ENCODE results near the gene AOPEP.

Gene AOPEP

DNA sequence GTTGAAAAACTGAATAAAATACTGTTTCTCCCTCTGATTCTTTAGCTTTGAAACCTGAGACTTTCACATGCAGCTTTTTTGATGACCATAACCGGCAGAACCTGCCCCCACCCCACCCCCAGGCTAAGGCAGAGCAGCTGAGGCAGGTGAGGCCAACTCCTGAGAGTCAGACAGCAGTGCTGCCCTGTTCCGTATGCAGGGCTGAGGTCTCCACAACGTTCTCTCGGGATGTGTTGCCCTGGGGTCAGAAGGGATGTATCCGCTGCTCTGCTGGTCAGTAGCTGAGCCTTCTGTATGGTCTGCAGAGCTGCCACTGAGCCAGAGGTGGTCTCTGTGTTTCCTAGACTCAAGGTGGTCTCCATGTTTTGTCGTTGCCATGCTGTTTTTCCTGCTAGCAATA lies 190.5 kb downstream of the AOPEP start:
- Histone ChIP-seq H3K9me2 (replicated peaks; ENCODE audit: control insufficient read depth, low read length) (no peaks in the 10 kb centered on the region), H3K4me3 (ENCODE audit: low read length) (no peak overlapping the region), H3F3A (ENCODE audit: control insufficient read depth, insufficient read depth) (no peaks in the 10 kb centered on the region), H3K9me3 (ENCODE audit: control insufficient read depth, insufficient read depth, low read length) (no peaks in the 10 kb centered on the region), H3K4me2 (ENCODE audit: low read length) (no peak overlapping the region), H3K79me2 (ENCODE audit: control insufficient read depth, low read length) (no peaks in the 10 kb centered on the region), H3K27me3 (ENCODE audit: control insufficient read depth, low read length) (no peaks in the 10 kb centered on the region), H3K4me1 (ENCODE audit: control insufficient read depth, low read length) (no peaks in the 10 kb centered on the region), H3K27ac (ENCODE audit: low read depth, low read length) (no peak overlapping the region), H4K20me1 (ENCODE audit: control insufficient read depth, insufficient read depth, low read depth, low read length) (0 out of 2 replicates have a peak, but pooled peaks cover 6% of the 10 kb centered on the region), H3K36me3 (ENCODE audit: control insufficient read depth, low read length) (no peaks in the 10 kb centered on the region)
- TF ChIP-seq EZH2phosphoT487 (IDR thresholded peaks at IDR 0.05; ENCODE audit: borderline replicate concordance, low read length) (no peak), CTCF (IDR thresholded peaks at IDR 0.05; ENCODE audit: low read depth, low read length, poor library complexity, severe bottlenecking) (no peak)

- no peak overlapping the region for H3K27ac ChIP-seq (ENCODE audit: low read depth, low read length)
Measured at GRCh38 chr9:94918038-94918753, 191.7 kb downstream of the AOPEP start.

GRCh38 chr9:94919376-94920098 lies 193.0 kb downstream of the AOPEP start:
- Histone ChIP-seq H3F3A (ENCODE audit: control insufficient read depth, insufficient read depth) (no peaks in the 10 kb centered on the region), H3K27ac (ENCODE audit: low read depth, low read length) (no peak overlapping the region), H4K20me1 (ENCODE audit: control insufficient read depth, insufficient read depth, low read depth, low read length) (no peaks in the 10 kb centered on the region), H3K9me2 (replicated peaks; ENCODE audit: control insufficient read depth, low read length) (no peaks in the 10 kb centered on the region), H3K4me3 (ENCODE audit: low read length) (no peak overlapping the region), H3K9me3 (ENCODE audit: control insufficient read depth, insufficient read depth, low read length) (no peaks in the 10 kb centered on the region), H3K27me3 (ENCODE audit: control insufficient read depth, low read length) (no peaks in the 10 kb centered on the region), H3K36me3 (ENCODE audit: control insufficient read depth, low read length) (no peaks in the 10 kb centered on the region), H3K79me2 (ENCODE audit: control insufficient read depth, low read length) (no peaks in the 10 kb centered on the region), H3K4me1 (ENCODE audit: control insufficient read depth, low read length) (no peaks in the 10 kb centered on the region), H3K4me2 (ENCODE audit: low read length) (no peak overlapping the region)
- no peak for TF ChIP-seq EZH2phosphoT487 (IDR thresholded peaks at IDR 0.05; ENCODE audit: borderline replicate concordance, low read length)
- TF ChIP-seq CTCF (IDR thresholded peaks at IDR 0.05; ENCODE audit: low read depth, low read length, poor library complexity, severe bottlenecking), result no peak

More at GRCh38 chr9:94918038-94918753, 191.7 kb downstream of the AOPEP start:
- Histone ChIP-seq H3K4me3 (ENCODE audit: low read length) (no peak overlapping the region), H3K27me3 (ENCODE audit: control insufficient read depth, low read length) (no peaks in the 10 kb centered on the region), H3K36me3 (ENCODE audit: control insufficient read depth, low read length) (no peaks in the 10 kb centered on the region), H3K79me2 (ENCODE audit: control insufficient read depth, low read length) (no peaks in the 10 kb centered on the region), H3K9me2 (replicated peaks; ENCODE audit: control insufficient read depth, low read length) (no peaks in the 10 kb centered on the region), H3K4me2 (ENCODE audit: low read length) (no peak overlapping the region), H3K4me1 (ENCODE audit: control insufficient read depth, low read length) (no peaks in the 10 kb centered on the region), H3F3A (ENCODE audit: control insufficient read depth, insufficient read depth) (no peaks in the 10 kb centered on the region), H4K20me1 (ENCODE audit: control insufficient read depth, insufficient read depth, low read depth, low read length) (0 out of 2 replicates have a peak, but pooled peaks cover 6% of the 10 kb centered on the region), H3K9me3 (ENCODE audit: control insufficient read depth, insufficient read depth, low read length) (no peaks in the 10 kb centered on the region)
- no peak for TF ChIP-seq EZH2phosphoT487 (IDR thresholded peaks at IDR 0.05; ENCODE audit: borderline replicate concordance, low read length)
- TF ChIP-seq CTCF (IDR thresholded peaks at IDR 0.05; ENCODE audit: low read depth, low read length, poor library complexity, severe bottlenecking), result peak; percentile 26

All from DOHH2 (cell line).